GM23338 (cell line): ENCODE measurements around the gene ZDHHC3.

Experiments used
- CREB1 ChIP-seq: fragments of 250-450 bp; sonication (Bioruptor Pico); IDR thresholded peaks from 2 replicates; pipeline ENCODE4 v1.5.0; 2020; ENCODE audit warnings: low read depth, mild to moderate bottlenecking, moderate library complexity
- EZH2 ChIP-seq: fragments of 200-600 bp; sonication (generic); IDR thresholded peaks from one replicate; pipeline ENCODE4 v1.8.0; 2017; ENCODE audit warnings: antibody characterized with exemption, mild to moderate bottlenecking, low read depth; ENCODE audit not compliant: unreplicated experiment
- EZH2phosphoT487 ChIP-seq: fragments of 200-600 bp; sonication (generic); IDR thresholded peaks from one replicate; pipeline ENCODE4 v1.8.1; 2018; ENCODE audit warnings: antibody characterized with exemption; ENCODE audit not compliant: unreplicated experiment
- JUNB ChIP-seq: IDR thresholded peaks from one replicate; pipeline ENCODE4 v1.6.1; 2016; ENCODE audit warnings: antibody characterized with exemption; ENCODE audit not compliant: unreplicated experiment
- NANOG ChIP-seq: IDR thresholded peaks from 2 replicates; pipeline ENCODE4 v1.6.1; 2016; ENCODE audit warnings: antibody characterized with exemption, borderline replicate concordance
- POLR2AphosphoS5 ChIP-seq: IDR thresholded peaks from 2 replicates; pipeline ENCODE4 v1.6.1; 2016; ENCODE audit warnings: antibody characterized with exemption, low read depth
- STAT1 ChIP-seq: IDR thresholded peaks from one replicate; pipeline ENCODE4 v1.6.1; 2016; ENCODE audit warnings: antibody characterized with exemption; ENCODE audit not compliant: unreplicated experiment
- ZNF114 ChIP-seq: fragments of 250-450 bp; sonication (Bioruptor Pico); IDR thresholded peaks from 2 replicates; pipeline ENCODE4 v1.5.0; 2020; ENCODE audit warnings: mild to moderate bottlenecking, moderate library complexity
- ZNF331 ChIP-seq: fragments of 250-450 bp; sonication (Bioruptor Pico); IDR thresholded peaks from 2 replicates; pipeline ENCODE4 v1.5.0; 2020; ENCODE audit warnings: low read depth, mild to moderate bottlenecking, moderate library complexity
- ZNF462 ChIP-seq: fragments of 250-450 bp; sonication (Bioruptor Pico); IDR thresholded peaks from 2 replicates; pipeline ENCODE4 v1.5.0; 2020; ENCODE audit warnings: mild to moderate bottlenecking, moderate library complexity
- TF ChIP-seq, protein P1 (sequence below), 2 experiments: fragments of 200-600 bp in 1 of 2; sonication (generic) in 1 of 2; conservative IDR thresholded peaks; 2 replicates each; pipeline versions ENCODE4 v1.5.1 to v1.6.1; 2016 to 2017; ENCODE audit warnings: antibody characterized with exemption in 2 of 2, low read depth in 2 of 2, mild to moderate bottlenecking in 2 of 2, moderate library complexity in 1 of 2
- TF ChIP-seq, protein P2 (sequence below): IDR thresholded peaks from one replicate; pipeline ENCODE4 v1.6.1; 2018; ENCODE audit warnings: antibody characterized with exemption; ENCODE audit not compliant: unreplicated experiment
- TF ChIP-seq, protein P3 (sequence below): IDR thresholded peaks from 2 replicates; pipeline ENCODE4 v1.6.1; 2016; ENCODE audit warnings: antibody characterized with exemption

DNA sequence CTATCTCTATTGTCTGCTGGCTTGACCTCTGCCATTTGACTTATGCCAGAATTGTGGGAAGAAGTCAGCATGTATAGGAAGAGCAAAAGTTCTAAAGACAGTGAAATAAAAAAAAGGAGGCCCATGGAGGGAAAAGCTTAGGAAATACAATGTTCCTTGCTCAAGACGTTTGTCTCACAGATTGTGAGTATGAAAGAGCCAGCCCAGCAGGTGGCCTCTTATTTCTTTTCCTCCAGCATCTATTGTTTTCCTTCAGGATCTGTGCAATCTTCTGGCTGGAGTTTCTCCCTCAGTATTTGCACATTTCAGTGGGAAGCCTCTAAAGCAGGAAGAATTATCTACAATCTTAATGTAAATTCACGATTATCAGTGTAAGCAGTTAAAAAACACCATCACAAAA, 43.7 kb downstream of the ZDHHC3 start:
- TF ChIP-seq, protein P1, sequence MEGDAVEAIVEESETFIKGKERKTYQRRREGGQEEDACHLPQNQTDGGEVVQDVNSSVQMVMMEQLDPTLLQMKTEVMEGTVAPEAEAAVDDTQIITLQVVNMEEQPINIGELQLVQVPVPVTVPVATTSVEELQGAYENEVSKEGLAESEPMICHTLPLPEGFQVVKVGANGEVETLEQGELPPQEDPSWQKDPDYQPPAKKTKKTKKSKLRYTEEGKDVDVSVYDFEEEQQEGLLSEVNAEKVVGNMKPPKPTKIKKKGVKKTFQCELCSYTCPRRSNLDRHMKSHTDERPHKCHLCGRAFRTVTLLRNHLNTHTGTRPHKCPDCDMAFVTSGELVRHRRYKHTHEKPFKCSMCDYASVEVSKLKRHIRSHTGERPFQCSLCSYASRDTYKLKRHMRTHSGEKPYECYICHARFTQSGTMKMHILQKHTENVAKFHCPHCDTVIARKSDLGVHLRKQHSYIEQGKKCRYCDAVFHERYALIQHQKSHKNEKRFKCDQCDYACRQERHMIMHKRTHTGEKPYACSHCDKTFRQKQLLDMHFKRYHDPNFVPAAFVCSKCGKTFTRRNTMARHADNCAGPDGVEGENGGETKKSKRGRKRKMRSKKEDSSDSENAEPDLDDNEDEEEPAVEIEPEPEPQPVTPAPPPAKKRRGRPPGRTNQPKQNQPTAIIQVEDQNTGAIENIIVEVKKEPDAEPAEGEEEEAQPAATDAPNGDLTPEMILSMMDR (conservative IDR thresholded peaks at IDR 0.05; ENCODE audit: low read depth in 2 of 2), result no peak
- TF ChIP-seq, protein P2, sequence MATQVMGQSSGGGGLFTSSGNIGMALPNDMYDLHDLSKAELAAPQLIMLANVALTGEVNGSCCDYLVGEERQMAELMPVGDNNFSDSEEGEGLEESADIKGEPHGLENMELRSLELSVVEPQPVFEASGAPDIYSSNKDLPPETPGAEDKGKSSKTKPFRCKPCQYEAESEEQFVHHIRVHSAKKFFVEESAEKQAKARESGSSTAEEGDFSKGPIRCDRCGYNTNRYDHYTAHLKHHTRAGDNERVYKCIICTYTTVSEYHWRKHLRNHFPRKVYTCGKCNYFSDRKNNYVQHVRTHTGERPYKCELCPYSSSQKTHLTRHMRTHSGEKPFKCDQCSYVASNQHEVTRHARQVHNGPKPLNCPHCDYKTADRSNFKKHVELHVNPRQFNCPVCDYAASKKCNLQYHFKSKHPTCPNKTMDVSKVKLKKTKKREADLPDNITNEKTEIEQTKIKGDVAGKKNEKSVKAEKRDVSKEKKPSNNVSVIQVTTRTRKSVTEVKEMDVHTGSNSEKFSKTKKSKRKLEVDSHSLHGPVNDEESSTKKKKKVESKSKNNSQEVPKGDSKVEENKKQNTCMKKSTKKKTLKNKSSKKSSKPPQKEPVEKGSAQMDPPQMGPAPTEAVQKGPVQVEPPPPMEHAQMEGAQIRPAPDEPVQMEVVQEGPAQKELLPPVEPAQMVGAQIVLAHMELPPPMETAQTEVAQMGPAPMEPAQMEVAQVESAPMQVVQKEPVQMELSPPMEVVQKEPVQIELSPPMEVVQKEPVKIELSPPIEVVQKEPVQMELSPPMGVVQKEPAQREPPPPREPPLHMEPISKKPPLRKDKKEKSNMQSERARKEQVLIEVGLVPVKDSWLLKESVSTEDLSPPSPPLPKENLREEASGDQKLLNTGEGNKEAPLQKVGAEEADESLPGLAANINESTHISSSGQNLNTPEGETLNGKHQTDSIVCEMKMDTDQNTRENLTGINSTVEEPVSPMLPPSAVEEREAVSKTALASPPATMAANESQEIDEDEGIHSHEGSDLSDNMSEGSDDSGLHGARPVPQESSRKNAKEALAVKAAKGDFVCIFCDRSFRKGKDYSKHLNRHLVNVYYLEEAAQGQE, result no peak
- TF ChIP-seq EZH2, result no peak
- TF ChIP-seq ZNF331 (CRISPR knock-in tag), result no peak
- no peak for TF ChIP-seq POLR2AphosphoS5
- TF ChIP-seq EZH2phosphoT487, result no peak
- TF ChIP-seq, protein P3, sequence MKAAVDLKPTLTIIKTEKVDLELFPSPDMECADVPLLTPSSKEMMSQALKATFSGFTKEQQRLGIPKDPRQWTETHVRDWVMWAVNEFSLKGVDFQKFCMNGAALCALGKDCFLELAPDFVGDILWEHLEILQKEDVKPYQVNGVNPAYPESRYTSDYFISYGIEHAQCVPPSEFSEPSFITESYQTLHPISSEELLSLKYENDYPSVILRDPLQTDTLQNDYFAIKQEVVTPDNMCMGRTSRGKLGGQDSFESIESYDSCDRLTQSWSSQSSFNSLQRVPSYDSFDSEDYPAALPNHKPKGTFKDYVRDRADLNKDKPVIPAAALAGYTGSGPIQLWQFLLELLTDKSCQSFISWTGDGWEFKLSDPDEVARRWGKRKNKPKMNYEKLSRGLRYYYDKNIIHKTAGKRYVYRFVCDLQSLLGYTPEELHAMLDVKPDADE, result no peak
- no peak for TF ChIP-seq CREB1 (CRISPR knock-in tag)
- no peak for TF ChIP-seq JUNB
- no peak for TF ChIP-seq STAT1
- no peak for TF ChIP-seq NANOG
- no peak for TF ChIP-seq ZNF462 (CRISPR knock-in tag)
- TF ChIP-seq ZNF114 (CRISPR knock-in tag), result no peak
